NCI-H1417 treated with DMSO at 0.1 percent for 48 hours (cell line): Measurements from ENCODE around the gene BCO1.

Source experiments
- DNase-seq: peaks from one replicate; lab custom pipeline; 2025; lab: John Stamatoyannopoulos, UW

BCO1 gene

DNA sequence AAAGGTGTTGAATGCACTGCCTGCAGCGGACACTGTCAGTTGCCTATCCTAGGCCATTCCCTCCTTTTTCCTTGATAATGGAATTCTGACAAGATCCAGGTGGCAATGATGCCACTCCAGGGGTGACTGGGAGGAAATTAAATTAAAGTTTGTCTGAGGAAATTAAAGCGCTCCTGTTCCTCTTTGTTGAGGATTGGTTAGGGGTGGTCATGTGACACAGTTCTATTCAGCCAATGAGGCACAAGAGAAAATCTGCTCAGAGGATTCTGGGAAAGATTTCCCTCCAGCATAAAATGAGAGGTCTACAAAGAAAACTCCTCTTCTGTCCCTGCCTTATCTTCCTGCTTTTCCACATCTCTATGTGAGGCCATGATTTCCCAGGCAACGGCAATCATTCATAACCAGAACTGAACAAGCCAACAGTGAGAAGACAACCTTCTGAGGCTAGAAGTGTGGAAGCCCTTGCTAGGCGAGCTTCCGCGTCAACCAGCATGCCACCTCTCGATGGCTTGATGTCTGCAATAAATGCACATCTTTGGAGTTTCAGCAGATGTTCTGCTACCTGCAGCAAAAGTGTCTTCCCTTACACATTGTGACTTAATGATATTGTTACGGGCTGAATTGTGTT is 5.6 kb upstream of the BCO1 start:
- DNase-seq = no peak

DNA sequence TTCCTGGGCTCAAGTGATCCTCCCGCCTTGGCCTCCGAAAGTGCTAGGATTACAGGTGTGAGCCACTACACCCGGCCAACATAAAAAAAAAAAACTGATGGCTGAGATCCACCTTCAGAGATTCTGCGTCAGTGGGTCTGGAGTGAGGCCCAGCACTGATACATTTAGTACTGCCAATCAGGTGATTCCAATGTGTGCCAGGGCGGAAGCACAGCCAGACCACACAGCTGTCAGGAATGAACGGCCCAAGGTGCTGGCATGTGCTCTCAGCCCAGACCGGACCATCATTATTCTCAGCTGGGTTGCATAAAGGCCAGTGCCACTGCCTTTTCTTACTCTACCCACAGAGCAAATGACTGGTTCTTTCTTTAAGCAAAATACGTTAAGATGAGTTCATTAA is 1.2 kb upstream of the BCO1 start:
- DNase-seq = no peak

DNA sequence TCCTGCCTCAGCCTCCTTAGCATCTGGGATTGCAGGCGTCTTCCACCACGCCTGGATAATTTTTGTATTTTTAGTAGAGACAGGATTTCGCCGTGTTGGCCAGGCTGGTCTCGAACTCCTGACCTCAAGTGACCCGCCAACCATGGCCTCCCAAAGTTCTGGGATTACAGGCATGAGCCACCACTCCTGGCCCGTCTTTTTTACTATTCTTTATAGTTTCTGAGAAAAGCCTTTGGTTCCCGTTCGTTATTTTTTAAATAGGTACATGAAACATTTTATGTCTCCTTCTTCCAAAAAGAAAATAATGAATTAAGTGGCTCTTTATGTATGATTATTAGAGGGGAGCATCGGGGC is 570 bp upstream of the BCO1 start:
- no peak for DNase-seq

DNA sequence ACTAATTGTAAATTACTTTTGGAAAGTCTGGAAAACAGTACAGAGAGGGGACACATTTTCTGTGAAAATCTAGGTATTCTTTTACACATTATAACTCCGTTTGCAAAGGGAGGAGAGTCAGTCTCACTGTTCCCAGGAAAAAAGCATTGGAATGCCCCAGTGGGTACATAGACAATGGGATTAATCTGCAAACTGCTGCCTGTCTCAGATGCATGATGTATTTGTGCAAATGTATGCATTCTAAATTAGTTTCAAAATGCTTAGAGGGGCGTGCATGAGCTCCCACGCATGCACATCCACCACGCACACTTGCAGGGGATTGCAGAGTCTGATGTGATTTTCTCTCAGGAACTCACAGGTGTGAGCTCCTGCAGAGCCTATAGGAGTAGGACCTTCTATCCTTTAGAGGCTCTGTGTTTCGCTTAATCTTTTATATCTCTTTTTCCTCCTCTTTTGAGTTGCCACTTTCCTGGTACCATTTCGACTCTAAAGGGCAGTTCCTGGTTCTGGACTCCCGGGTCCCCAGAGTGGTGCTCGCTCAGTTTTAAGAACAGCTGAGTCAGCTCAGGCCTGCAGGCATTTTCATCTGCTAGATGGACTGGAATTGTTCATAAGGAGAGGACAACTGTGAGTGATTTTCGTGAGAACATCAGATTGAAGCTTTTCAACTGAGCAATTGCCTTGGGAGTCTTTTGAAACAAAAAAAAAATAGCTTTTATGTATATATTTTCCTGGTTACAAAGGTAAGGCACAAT is 1.1 kb downstream of the BCO1 start:
- DNase-seq = no peak

DNA sequence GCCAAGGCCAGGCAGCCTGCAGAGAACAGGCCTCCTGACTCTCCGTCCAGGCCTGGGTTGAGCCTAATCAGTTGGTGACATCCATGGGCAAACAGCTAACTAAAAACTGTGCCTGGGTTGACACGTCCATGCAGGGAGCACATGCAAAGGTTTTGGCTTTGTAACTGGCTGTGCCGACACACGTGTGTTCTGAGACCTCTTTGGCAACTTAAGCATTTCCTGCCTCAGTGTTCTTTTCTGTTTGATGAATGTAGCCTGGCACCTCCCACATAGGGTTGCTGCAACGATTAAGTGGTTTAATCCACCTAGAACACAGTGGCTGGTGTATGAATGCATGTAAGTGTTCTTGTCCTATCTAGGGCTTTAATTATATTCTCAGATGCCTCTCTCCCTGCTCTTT is 3.2 kb downstream of the BCO1 start:
- no peak for DNase-seq

DNA sequence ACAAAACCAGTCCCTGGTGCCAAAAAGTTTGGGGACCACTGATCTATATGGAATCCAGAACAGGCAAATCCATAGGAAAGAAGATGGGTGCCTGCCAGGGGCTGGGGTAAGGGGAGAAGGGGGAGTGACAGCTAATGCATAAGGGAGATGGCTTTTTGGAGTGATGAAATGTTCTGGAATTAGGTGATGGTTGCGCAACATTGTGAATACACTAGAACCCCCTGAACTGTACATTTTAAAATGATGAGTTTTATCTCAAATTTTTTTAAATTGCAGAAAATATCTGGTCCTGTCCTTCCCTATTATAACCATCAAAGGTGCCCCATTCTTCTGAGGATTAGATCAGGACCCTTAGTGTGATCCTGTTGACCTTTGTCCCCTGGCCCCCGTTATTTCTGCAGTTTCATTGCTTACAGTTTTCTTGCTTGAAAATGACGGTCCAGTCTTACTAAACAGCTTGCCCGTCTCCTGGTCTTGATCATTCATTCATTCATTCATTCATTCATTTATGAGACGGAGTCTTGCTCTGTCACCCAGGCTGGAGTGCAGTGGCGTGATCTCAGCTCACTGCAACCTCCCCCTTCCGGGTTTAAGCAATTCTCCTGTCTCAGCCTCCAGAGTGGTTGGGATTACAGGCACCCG is 4.6 kb downstream of the BCO1 start:
- no peak for DNase-seq

DNA sequence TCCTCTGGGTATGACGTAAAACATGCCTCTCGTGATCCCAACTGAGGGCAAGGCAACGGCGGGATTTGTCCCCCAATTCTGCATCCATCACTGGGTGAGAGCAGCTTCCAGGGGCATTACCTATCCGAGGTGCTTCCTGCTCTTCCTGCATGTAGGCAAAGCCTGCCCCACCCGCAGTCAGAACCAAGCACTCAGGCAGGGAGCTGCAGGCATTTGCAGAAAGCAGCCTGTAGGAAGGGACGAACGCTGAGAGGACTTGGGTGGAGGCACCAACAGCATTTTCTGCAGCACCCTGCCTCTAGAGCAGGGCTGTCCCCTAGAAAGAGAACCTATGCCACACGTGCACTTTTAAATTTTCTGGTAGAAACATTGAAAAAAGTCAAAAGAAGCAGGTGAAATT is 5.5 kb downstream of the BCO1 start:
- DNase-seq = no peak

DNA sequence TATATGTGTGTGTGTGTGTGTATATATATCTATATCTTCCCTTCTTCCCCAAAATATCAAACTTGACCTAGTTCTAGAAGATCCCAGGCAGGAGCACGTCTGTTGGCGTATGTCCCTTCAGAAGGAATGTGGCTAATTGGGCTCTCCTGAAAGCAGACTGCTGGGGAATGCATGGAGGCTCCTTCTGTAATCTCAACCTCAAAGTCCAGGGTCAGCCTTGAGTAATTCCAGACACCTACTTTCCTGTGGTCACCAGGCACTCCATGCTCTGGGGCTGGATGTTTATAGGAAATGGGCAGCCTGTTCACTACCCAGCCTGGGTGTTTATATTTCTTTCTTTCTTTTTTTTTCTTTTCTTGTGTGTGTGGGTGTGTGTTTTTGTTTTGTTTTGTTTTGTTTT is 13.4 kb downstream of the BCO1 start:
- DNase-seq = no peak

DNA sequence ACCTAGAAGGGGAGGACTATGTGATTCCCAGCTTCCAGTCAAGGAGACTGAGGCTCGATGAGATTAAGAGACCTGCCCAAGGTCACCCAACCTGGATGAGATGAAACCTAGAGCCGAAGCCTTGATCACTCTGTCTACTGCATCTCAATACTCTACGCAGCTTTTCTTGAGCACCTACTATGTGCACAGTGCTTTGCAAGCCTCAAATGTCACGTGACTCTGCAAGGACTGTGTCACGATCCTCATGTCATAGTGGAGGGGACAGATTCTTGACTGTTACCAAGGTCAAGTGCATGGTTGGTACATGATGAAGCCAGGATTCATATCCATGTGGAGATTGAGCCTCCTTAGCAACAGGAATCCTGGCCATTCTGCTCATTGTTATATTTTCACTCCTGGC is 14.7 kb downstream of the BCO1 start:
- DNase-seq = no peak

DNA sequence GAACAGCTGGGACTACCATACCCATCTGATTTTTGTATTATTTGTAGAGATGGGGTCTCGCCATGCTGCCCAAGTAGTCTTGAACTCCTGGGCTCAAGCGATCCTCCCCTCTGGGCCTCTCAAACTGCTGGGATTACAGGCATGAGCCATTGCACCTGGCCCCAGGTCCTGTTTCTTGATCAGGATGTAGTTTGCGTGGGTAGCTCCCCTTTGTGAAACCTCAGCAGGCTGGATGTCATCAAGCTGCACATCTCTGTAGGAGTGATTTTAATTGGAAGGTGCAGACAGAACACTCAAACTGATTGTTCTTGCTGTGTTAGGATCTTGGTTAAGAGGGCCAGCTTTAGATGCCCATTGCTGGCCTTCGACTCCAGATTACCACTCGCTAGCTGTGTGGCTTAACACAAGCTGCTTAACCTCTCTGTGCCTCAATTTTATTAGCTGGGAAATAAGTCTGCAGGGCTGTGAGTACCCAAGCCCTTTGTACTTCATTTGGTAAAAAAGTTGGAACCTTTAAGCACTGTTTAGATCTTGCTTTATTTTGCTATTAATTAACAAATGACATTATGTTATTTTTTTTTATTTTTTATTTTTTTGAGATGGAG is 16.5 kb downstream of the BCO1 start:
- DNase-seq = no peak

DNA sequence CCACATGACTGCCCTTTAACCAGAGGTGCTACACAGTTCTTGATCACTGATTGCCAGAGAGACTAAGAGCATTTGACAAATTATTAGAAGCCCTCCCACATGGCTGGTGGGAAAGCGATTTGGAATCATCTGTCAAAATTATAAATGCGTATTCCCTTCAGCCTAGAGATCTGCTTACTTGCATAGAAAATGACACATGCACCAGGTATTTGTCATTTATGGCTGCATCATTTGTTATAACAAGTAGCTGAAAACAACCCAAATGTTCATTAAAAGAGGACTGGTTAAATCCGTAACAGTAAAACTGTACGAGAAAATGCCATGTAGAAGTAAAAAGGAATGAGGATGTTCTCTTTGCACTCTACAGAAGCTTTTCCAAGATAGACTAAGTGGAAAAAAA is 21.4 kb downstream of the BCO1 start:
- DNase-seq = no peak

DNA sequence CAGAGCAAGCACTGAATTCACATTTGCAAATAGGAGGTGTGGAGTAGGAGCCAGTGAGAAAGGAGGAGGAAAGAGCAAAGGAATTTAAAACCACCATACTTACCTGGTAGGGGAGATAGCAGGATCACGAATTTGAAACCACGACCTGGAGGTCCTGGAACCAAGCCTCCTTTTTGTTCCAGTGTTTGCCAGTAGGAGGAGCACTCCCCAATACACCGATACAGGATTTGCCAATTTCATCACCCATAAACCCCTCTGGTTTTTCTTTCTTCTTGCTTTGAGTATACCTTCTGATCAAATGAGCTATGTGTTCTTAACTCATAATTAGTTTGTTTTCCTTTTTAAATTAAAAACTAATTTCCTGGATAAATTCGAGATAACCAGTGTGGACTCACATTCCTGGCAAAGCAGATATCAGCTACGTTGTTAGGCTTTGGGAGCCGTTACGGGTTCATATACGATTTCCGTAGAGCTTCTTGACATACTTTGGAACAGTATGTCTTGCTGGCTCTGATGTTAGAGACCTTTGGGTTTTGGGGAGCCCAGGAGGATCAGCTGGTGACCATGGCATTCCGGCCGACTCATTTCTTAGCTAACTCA is 22.7 kb downstream of the BCO1 start:
- DNase-seq = no peak

DNA sequence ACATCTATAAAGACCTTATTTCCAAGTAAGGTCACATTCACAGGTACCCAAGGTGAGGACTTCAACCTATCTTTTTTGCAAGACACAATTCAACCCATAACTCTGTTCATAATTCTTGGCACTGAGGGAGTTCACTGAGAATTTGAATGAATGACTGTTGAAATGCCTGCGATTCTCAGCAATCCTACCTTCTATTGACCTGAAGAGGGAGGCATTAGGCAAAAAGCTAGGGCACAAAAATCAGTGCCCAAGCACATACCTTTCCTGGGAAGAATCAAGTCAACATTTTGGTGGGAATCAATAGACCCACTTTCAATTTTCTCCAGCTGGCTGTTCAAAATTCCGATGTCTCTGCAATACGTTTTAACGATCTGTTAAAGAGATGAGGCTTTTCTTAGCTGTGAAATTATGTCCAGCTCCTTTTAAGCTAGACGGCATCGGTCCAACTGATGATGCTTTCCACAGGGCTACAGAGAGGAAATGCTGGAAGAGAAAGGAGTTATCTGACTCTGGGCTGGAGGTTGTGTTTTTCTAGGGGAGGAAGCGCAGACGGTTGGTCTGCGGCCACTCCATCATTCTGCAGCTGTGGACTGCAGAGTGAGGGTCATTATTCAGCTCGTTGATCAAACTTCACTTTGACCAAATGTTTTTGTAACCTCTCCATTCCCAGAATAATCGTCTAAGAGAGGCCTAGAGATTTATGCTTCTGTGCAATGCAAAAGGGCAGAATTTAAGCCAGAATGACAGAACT is 25.2 kb downstream of the BCO1 start:
- DNase-seq = no peak

DNA sequence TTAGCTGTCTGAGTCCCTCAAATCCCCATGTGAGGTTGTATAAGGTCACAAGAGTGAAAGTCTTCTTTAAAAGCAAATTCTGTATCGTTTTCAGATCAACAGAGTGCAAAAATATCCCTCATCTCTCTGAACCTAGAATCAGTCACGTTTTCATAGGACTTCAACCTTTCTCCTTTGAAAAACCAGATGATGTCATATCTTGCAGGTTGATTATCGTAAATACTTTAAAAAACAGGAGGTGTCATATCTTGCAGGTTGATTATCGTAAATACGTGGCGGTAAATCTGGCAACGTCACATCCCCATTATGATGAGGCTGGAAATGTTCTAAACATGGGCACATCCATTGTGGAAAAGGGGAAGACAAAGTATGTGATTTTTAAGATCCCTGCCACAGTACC is 25.9 kb downstream of the BCO1 start:
- DNase-seq = no peak

DNA sequence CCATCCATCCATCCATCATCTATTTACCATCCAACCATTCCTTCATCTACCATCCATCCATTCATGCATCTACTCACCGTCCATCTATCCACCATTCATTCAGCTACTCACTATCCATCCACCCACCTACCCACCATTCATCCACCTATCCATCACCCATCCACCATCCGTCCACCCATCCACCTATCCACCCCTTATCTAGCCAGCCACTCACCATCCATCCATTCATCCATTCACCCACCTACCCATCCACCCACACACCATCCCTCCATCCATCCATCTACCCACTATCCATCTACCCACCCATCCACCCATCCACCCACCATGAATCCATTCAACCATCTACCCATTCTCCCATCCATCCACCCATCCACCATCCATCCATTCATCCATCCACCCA is 26.6 kb downstream of the BCO1 start:
- DNase-seq = no peak

DNA sequence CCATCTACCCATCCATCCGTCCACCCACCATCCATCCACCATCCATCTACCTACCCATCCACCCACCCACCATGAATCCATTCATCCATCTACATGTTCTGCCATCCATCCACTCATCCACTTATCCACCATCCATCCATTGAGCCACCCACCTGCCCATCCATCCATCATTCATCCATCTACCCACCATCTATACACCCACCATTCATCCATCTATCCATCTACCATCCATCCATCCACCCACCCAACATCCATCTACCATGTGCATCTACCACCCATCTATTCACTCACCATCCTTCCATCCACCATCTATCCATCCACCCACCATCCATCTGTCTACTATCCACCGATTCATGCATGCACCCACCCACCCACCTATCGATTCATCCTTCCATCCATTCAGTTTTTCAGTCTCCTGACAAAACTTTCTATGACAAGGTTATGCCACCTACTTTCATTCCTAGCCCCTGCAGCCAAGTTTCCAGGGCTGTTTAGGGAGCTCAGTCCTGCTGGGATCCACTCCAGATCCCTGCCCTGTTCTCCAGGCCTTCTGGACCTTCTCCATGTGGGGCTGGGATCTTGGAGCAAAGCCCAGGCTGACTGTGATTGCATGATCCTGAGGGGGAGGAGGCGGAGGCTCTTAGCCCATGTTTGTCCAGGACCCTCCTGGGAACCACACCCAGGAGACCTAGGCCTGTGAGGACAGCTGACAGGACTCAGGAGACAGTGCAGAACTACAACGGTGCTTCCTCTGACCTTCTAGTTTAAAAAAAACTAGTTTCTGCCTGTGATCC is 27.4 kb downstream of the BCO1 start:
- DNase-seq = no peak

DNA sequence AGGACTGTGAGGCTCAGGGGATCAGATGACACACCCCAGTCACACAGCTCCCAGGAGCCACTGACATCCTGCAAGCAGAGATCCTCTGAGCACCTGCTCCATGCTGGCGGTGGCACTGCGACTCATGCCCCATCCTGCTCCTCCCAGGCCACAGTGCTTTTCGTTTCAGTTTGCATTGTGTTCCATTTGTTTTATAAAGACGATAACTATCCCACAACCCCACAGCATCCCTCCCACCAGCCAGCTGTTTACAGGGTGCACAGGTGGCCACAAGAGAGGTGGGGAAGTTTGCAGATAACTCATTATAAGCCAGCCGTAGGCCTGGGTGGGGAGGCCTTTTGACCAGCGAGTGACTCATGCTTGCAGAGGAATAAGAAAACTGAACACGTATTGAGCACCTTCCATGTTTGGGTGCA is 28.2 kb downstream of the BCO1 start:
- no peak for DNase-seq

DNA sequence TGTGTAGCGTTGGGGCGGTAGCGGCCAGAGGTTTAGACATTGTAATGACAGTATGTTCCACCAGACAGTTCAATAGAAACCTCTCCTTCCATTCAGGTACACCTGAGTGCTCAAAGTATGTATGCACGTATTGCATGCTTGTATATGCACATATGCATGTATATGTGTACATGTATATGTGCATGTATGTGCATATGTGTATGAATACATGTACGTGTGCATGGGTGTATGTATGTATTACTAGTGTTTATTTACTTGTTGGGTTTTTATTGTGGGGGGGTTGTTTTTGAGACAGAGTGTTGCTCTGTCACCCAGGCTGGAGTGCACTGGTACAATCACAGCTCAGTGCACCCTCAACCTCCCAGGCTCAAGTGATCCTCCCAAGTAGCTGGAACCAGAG is 30.0 kb downstream of the BCO1 start:
- DNase-seq = no peak

DNA sequence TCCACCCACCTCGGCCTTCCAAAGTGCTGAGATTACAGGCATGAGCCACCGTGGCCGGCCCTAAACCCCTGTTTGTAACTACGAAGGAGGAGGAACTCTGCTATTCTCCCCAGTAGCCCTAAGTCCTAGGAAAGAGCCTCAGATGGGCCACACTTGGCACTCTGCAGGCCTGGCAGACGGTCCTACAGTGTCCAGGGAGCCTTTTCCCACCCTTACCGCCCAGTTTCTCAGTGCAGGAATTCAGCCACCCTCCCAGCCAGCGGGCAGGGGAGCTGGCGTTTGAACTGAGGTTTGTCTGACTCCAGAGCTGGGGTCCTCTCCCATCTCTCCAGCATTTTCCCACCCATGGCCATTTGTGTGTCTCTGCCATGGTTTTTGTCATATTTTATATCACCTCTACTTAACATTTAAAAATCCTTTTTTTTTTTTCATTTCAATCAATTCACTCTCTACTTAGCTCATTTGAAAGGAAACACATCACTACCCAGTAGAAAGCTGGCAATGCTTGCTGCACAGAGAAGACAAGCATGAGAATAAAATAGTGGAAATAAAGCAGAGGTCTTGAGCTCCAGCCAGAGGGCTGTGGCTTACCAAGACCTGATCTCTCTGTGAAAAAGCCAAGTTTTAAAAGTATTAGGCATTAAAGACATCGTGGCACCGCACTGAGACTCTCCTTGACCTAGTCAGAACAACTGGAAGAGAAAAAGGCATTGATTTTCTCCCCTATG is 34.9 kb downstream of the BCO1 start:
- DNase-seq = no peak

DNA sequence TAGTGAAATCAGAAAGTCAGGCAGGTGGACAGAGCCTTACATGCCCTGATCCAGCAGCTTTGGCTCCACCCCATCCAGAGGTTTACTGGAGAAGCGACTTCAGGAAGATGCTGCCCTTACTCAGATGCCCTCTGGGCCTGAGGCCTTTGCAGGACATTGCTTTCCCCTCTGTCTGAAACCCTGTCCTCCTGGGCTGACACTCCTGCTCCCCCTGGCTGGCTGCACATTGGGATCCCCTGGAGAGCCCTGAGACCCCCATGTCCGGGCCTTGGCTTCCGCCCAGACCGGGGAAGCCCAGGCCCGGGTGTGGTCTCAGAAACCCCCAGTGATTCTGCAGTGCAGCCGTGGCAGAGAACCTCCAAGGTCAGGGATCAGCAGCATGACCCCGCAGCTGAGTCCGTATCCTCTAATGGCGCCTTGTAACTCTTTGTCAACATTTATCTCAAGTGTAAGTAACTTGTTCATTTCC is 36.6 kb downstream of the BCO1 start:
- no peak for DNase-seq
